HL-60/S4 (cell line): Measurements from ENCODE around the gene WLS.
"Not testable (repeated sequence)": the region's sequence is repeated elsewhere in the genome, so short reads cannot be mapped to it uniquely, and the experiment has no call there.

Experiments used
- in situ Hi-C: fragments of 300-500 bp; cut with MboI; formaldehyde crosslinking; loops from 2 replicates; pipeline ENCODE4 v1.14.3; 2022; ENCODE audit warnings: low sequenced_read_pairs

The WLS gene

GRCh38 chr1:68168545-68169171 is 63.7 kb downstream of the WLS start:
- in situ Hi-C loops: no loop called here

- in situ Hi-C loops: no loop called here
These were observed 65.1 kb downstream of the WLS start for GRCh38 chr1:68167211-68167610.

- in situ Hi-C loops: no loop called here
These were observed 66.0 kb downstream of the WLS start for GRCh38 chr1:68166348-68166747.

- in situ Hi-C loops: no loop called here
These were observed 66.7 kb downstream of the WLS start for GRCh38 chr1:68165665-68166064.

GRCh38 chr1:68164918-68165317 is 67.4 kb downstream of the WLS start:
- in situ Hi-C loops: no loop called here

- in situ Hi-C loops: no loop called here
These were observed 69.1 kb downstream of the WLS start for GRCh38 chr1:68163220-68163619.

GRCh38 chr1:68162761-68163160 is 69.6 kb downstream of the WLS start:
- in situ Hi-C loops: no loop called here

GRCh38 chr1:68161672-68162071 is 70.7 kb downstream of the WLS start:
- in situ Hi-C loops: not testable (repeated sequence)

- in situ Hi-C loops: not testable (repeated sequence)
These were observed 71.4 kb downstream of the WLS start for GRCh38 chr1:68160935-68161334.

GRCh38 chr1:68160021-68160420 is 72.3 kb downstream of the WLS start:
- in situ Hi-C loops: no loop called here

- in situ Hi-C loops: no loop called here
These were observed 73.5 kb downstream of the WLS start for GRCh38 chr1:68158837-68159236.

GRCh38 chr1:68157416-68157815 is 74.9 kb downstream of the WLS start:
- in situ Hi-C loops: no loop called here

- in situ Hi-C loops: no loop called here
These were observed 80.6 kb downstream of the WLS start for GRCh38 chr1:68151690-68152089.

GRCh38 chr1:68149907-68150306 is 82.4 kb downstream of the WLS start:
- in situ Hi-C loops: no loop called here

- in situ Hi-C loops: no loop called here
These were observed 83.1 kb downstream of the WLS start for GRCh38 chr1:68149110-68149798.

GRCh38 chr1:68148631-68149030 is 83.7 kb downstream of the WLS start:
- in situ Hi-C loops: no loop called here

GRCh38 chr1:68147534-68148171 is 84.7 kb downstream of the WLS start:
- in situ Hi-C loops: no loop called here

GRCh38 chr1:68145418-68146126 is 86.8 kb downstream of the WLS start:
- in situ Hi-C loops: no loop called here

GRCh38 chr1:68144856-68145255 is 87.5 kb downstream of the WLS start:
- in situ Hi-C loops: no loop called here

- in situ Hi-C loops: no loop called here
These were observed 88.7 kb downstream of the WLS start for GRCh38 chr1:68143633-68144032.

- in situ Hi-C loops: no loop called here
These were observed 89.9 kb downstream of the WLS start for GRCh38 chr1:68142461-68142860.

- in situ Hi-C loops: no loop called here
These were observed 90.3 kb downstream of the WLS start for GRCh38 chr1:68142036-68142435.
